Suprapubic skin (tissue), 4 donors: ENCODE results near the gene C5orf22. TPM values are rescaled to one million over a fixed set of nuclear protein-coding genes. Genes with fewer than 3 reads are reported as not detected.

Source experiments
- DNase-seq, 2 donors: peaks; one replicate each; pipeline ENCODE4 v3.0.0-alpha.2; 2019; ENCODE audit warnings: low spot score in 2 of 2
- H3K27ac ChIP-seq: fragments of 200-600 bp; sonication (generic); one replicate; pipeline ENCODE4 v1.5.1; 2019
- H3K27me3 ChIP-seq: fragments of 200-600 bp; sonication (generic); one replicate; pipeline ENCODE4 v1.5.1; 2019
- H3K36me3 ChIP-seq: fragments of 200-600 bp; sonication (generic); one replicate; pipeline ENCODE4 v1.5.1; 2019
- H3K4me1 ChIP-seq: fragments of 200-600 bp; sonication (generic); one replicate; pipeline ENCODE4 v1.5.1; 2019
- H3K4me3 ChIP-seq: fragments of 200-600 bp; sonication (generic); one replicate; pipeline ENCODE4 v1.5.1; 2019; ENCODE audit warnings: mild to moderate bottlenecking
- H3K9me3 ChIP-seq: fragments of 200-600 bp; sonication (generic); one replicate; pipeline ENCODE4 v1.5.1; 2019
- EP300 ChIP-seq: sonication (generic); formaldehyde crosslinking; IDR thresholded peaks from one replicate; pipeline ENCODE4 v1.6.1; 2017; ENCODE audit warnings: antibody characterized with exemption
- POLR2A ChIP-seq, 2 donors: fragments of 450-650 bp; IDR thresholded peaks; one replicate each; pipeline ENCODE4 v1.6.1; 2017; ENCODE audit warnings: antibody characterized with exemption in 2 of 2, mild to moderate bottlenecking in 2 of 2, moderate library complexity in 2 of 2
- POLR2AphosphoS5 ChIP-seq, 3 donors: sonication (generic); formaldehyde crosslinking; IDR thresholded peaks; one replicate each; pipeline ENCODE4 v1.6.1; 2017; ENCODE audit warnings: antibody characterized with exemption in 3 of 3
- WGBS: methylation state at CpG from one replicate; pipeline ENCODE4 v1.1.5; 2018; 5-methylcytosine and 5-hydroxymethylcytosine counted together
- total RNA-seq, 4 donors: library from RNA; depleted of rRNA; stranded (reverse); fragments of >200 nt; gene quantifications; one replicate each; pipeline ENCODE4 v1.1.0, GENCODE V29; 2016
- TF ChIP-seq, protein P1 (sequence below), 2 donors: fragments of 200-600 bp in 1 of 2; fragments of 450-650 bp in 1 of 2; sonication (generic) in 1 of 2; IDR thresholded peaks; one replicate each; pipeline ENCODE4 v1.5.1; 2016 to 2019; ENCODE audit warnings: antibody characterized with exemption in 2 of 2, mild to moderate bottlenecking in 1 of 2, moderate library complexity in 1 of 2

Gene C5orf22
- total RNA-seq, 4 donors from 2014 or later, result 10.5 to 19.2 (median 13.5) TPM

DNA sequence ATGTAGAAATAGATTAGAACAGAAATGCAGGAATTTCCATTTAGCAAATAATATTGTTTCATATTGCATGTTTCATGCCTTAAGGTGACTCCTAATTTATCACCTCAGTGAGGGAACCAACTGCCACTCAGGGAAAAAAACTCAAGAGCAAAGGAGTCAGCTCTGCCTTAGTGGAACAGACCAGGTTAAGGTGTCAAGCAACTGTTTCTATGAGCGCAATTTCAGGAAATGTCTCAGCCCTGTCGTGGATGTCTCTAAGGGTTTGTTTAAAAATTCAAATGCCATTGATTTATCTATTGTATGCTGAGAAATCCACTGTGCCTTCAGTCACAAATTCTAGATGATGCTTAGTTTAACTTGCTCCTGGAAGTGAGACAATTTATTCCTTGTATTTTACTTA is 72.1 kb downstream of the C5orf22 start:
- 77% methylated on average over 2 of the region's 2 CpGs for WGBS
- no peak for DNase-seq
- no peaks in the 10 kb centered on the region for H3K4me1 ChIP-seq
- H3K9me3 ChIP-seq, result no peaks in the 10 kb centered on the region
- H3K27ac ChIP-seq, result no peak overlapping the region
- TF ChIP-seq, protein P1, sequence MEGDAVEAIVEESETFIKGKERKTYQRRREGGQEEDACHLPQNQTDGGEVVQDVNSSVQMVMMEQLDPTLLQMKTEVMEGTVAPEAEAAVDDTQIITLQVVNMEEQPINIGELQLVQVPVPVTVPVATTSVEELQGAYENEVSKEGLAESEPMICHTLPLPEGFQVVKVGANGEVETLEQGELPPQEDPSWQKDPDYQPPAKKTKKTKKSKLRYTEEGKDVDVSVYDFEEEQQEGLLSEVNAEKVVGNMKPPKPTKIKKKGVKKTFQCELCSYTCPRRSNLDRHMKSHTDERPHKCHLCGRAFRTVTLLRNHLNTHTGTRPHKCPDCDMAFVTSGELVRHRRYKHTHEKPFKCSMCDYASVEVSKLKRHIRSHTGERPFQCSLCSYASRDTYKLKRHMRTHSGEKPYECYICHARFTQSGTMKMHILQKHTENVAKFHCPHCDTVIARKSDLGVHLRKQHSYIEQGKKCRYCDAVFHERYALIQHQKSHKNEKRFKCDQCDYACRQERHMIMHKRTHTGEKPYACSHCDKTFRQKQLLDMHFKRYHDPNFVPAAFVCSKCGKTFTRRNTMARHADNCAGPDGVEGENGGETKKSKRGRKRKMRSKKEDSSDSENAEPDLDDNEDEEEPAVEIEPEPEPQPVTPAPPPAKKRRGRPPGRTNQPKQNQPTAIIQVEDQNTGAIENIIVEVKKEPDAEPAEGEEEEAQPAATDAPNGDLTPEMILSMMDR (IDR thresholded peaks at IDR 0.05), result no peak
- TF ChIP-seq EP300, result no peak
- no peak for TF ChIP-seq POLR2AphosphoS5 (IDR thresholded peaks at IDR 0.05)
- TF ChIP-seq POLR2A (IDR thresholded peaks at IDR 0.05), result no peak
- no peak overlapping the region for H3K4me3 ChIP-seq
- H3K36me3 ChIP-seq, result no peaks in the 10 kb centered on the region
- no peaks in the 10 kb centered on the region for H3K27me3 ChIP-seq

DNA sequence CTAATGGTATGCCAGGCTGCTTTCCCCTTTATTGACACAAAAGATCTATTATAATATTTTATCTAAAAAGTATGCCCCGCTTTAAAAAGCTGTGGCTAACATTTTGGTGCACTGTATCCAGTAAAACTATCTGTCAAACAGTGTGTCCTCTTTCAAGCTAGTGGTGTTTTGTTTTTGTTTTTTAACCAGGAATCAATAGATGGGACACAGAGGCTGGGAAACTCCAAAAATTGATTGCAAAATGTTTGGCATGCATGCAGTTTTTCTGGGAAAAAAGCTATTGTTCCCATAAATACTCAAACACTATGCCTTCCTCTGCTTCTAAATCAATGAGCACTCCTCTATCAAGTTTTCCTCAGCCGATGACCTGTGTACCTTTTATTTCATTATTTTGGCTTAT is 72.5 kb downstream of the C5orf22 start:
- H3K27ac ChIP-seq, result no peak overlapping the region
- no peaks in the 10 kb centered on the region for H3K9me3 ChIP-seq
- no peaks in the 10 kb centered on the region for H3K27me3 ChIP-seq
- no peak overlapping the region for H3K4me3 ChIP-seq
- no peaks in the 10 kb centered on the region for H3K36me3 ChIP-seq
- no peak for TF ChIP-seq EP300
- no peak for TF ChIP-seq POLR2A (IDR thresholded peaks at IDR 0.05)
- no peak for TF ChIP-seq POLR2AphosphoS5 (IDR thresholded peaks at IDR 0.05)
- TF ChIP-seq, protein P1 (IDR thresholded peaks at IDR 0.05), result no peak
- DNase-seq, result no peak
- no peaks in the 10 kb centered on the region for H3K4me1 ChIP-seq
- 81% methylated on average over 2 of the region's 2 CpGs for WGBS

Other genes starting within 250 kb of the C5orf22 start
- 10 to 100 TPM; 25.5 to 69.7 (median 34.6) TPM for gene DROSHA, start 208 bp upstream of the C5orf22 start, total RNA-seq
- 100 to 1,000 TPM; 107 to 195 (median 123) TPM for gene PDZD2, start 106.8 kb downstream of the C5orf22 start, total RNA-seq